SIG-M5 treated with dmso at 0.1 percent for 504 hours (cell line): Measurements from ENCODE around the gene PHYKPL.
A peak's percentile ranks its signal among the peaks of the same experiment; 100 is the strongest.

Experiments used
- DNase-seq: peaks from one replicate; lab custom pipeline; 2025; ENCODE audit not compliant: unreplicated experiment; lab: John Stamatoyannopoulos, UW

The PHYKPL gene

DNA sequence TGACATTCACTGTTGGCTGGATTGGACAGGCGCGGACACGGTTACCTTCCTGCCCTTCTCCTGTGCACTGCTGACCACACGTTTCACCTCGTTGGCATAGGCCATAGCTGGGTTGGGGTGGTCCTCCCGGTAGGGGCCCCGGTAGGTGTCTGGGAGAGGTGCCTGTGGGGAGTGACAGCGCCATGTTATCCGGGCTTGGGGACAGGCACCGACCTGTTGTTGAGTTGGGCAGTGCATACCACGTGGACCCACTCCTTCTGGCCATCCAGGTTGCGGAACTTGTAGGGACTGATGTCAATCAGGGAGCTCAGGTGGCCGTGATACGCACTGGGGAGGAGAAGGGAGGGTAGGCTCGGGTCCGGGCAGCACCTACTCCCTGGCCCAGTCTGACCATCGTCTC is 8.2 kb downstream of the PHYKPL start:
- DNase-seq, result no peak

DNA sequence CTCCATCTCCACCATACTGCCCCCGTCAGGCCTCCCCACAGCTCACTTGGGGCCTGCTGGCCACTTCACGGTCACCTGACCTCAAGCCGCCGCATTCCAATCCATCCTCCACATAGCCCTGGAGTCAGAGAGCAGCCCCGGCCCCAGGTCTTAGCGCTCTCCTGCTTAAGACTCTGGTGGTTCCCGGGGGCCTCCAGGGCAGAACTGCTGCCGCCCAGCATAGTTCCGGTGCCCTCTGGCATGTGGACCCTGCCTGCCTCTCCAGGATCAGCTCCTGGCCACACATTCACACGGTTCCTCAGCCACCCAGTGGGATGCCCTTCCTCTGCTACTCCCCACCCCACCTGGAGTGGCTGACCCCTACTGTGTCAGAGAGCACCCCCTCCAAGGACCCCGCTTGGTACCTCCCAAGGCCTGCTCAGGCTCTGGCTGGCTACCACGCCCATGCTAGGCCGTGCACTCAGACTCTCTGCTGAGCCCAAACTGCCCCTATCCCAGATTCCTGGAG is 8.7 kb downstream of the PHYKPL start:
- no peak for DNase-seq

DNA sequence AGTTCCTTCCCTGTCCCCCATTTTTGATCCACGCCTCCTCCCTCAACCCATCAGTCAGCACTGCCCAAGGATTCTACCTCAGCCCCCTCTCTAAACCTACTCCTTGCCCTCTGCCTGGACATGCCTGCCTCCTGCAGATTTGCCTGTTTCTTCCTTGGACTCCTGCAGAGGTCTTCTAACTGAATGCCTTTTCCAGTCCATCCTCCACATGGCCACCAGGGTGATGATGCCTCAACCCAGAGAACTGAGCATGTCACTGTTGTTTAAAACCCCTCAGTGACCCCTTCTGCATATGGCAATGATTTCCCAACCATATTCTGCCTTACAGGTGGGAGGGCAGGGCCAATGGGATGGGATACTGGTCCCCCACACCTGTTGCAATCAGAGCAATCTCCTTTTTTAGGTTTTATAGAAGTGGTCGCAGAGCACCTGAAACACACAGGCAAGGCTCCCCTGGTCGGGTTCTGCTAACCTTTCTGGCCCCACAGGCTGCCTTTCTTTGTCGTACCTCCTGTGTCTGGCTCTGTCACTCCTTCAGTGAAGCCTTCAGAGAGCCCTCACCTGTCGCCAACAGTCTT is 9.3 kb downstream of the PHYKPL start:
- no peak for DNase-seq

DNA sequence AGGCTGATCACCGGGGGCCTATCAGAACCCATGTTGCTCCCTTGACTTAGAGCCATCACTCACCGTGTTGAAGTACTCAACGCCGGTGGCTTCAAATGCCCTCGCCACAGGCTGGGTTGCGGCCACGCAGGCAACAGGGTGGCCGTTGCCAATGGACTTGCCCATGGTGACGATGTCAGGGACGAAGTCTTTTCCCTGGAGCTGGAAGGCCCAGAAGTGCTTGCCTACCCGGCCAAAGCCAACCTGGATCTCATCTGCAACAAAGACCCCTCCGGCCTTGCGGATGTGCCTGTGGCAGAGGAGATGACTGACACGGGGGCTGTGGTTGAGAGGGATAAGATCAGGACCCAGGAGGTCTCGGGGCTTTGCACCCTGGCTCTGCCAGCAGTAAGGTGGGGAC is 10.3 kb downstream of the PHYKPL start:
- no peak for DNase-seq

DNA sequence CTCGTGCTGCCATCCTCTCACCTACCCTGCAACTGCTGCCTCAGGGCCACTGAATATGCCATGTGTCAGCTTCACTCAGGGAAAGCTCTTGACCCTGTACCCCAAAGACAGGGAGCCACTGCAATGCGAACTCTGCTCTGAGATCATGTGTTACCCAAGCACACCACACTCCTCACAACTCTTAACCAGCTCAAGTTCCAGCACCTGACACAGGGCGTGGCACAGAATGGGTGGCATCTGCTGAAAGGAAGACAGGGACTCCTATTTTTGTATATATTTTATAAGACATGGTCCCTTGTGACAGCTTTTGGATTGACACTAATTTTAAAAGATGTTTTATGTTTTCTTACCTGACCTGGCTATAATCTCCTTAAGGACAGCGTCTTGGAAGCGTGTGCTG is 10.7 kb downstream of the PHYKPL start:
- no peak for DNase-seq

DNA sequence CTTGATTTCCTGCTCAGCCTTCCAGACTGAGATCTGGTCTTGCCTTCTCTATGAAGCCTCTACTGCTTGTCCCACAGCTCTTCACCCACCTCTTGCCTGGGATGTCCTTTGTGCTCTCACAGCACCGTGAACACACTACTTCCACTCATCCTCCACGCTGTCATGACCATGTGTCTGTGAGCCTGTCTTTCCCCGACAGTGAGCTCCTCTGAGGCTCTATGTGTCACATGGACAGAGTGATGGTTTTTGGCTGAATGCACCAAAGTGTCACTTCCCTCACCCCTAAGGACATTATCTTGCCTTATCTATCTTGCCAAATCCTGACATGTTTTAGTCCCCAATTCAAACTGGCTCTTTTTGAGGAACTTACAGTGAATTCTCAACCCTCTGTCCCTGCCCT is 11.3 kb downstream of the PHYKPL start:
- peak; percentile 42 for DNase-seq

DNA sequence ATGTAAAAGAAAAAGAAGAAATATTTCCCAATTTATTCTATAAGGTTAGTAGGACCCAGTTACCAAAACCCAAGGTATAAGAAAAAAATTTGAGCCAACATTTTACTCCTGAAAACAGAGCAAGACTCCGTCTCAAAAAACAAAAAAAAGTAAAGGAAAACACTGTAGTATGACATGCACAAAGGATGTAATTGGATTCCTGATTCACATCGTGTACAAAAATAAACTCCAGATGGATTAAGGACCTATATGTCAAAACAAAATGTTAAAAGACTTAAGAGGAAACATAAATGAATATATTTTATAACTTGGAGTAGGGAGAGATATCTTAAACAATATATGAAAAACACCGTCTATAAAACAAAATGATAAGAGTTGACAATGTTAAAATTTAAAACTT is 13.8 kb downstream of the PHYKPL start:
- no peak for DNase-seq

DNA sequence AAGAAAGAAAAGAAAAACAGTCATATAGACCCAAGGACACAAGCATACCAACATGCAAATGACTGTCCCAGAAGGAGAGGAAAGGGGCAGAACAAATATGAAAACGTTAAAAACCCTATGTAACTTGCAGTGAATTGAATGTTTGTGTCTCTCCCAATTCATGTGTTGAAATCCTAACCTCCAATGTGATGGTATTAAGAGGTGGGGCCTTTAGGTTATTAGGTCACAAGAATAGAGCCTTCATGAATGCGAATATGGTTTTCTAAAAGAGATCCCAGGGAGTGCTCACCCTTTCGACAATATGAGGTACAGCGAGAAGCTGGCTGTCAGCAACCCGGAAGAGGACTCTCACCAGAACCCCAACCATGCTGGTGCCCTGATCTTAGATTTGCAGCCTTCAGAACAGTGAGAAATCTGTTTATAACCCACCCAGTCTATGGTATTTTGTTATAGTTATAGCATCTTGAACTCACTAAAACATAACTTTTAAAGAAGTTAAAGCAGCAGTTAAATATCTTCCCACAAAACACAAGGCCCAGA is 14.3 kb downstream of the PHYKPL start:
- no peak for DNase-seq

DNA sequence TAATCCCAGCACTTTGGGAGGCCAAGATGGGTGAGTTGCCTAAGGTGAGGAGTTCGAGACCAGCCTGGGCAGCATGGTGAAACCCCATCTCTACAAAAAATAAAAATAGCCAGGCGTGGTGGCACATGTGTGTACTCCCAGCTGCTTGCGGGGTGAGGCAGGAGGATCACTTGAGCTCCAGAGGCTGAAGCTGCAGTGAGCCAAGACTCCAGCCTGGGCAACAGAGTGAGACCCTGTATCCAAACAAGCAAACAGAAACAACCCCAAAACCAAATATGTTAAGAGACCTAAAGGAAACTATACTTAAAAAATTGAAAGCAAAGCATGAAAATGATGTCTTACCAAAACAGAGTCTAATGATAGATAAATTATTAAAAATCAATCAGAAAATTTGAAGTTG is 15.8 kb downstream of the PHYKPL start:
- no peak for DNase-seq

DNA sequence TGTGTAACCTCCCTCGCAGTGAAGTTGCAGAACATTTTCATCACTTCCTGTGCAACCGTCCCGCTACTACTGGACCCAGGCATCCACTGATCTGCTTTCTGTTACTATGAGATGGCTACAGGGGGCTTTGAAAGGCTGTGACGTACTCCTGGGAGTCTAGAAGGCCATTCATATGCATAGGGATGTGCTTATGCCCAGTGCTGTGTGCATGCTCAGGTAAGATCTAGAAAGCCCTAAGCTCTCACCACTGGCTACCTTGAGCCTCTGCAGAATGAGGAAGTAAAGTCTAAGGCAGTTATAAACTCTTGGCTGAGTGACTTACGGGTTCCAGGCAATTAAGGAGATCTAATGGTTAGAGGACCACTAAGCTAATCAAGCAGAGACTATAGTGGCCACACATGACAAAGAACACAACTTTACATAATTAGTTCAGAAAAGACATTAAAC is 16.5 kb downstream of the PHYKPL start:
- peak; percentile 36 for DNase-seq

DNA sequence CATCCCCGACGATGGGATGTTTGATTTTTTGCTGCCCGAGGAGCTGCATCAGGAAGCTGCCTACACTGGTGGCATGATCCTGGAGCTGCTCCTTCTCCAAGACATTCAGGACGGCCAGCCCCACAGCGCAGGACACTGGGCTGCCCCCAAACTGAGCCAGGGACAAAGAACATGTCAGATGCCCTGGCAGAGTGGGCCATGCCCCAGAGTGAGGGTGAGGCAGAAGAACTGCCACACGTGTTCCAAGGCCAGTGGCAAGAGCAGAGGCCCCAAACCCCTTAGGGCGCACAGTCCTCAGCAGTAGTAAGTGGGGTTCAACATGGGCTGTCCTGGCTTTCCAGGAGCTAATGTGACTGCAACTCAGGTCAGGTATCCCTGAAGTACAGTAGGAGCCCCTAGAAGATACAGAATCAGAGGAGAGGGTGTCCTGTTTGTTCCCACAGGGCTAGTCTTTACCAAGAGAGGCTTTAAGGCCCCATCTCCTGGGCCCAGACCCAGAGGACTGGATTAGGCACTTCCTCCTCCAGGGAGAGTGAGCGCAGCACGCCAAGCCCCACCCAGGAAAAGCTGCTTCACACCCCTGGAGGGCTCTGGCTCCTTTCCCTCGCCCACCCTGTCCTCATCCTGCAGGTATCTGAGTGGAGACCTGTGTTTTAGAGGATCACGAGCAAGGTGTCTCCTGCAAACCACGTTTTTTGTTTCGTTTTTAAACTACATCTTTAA is 17.2 kb downstream of the PHYKPL start:
- DNase-seq, result no peak

DNA sequence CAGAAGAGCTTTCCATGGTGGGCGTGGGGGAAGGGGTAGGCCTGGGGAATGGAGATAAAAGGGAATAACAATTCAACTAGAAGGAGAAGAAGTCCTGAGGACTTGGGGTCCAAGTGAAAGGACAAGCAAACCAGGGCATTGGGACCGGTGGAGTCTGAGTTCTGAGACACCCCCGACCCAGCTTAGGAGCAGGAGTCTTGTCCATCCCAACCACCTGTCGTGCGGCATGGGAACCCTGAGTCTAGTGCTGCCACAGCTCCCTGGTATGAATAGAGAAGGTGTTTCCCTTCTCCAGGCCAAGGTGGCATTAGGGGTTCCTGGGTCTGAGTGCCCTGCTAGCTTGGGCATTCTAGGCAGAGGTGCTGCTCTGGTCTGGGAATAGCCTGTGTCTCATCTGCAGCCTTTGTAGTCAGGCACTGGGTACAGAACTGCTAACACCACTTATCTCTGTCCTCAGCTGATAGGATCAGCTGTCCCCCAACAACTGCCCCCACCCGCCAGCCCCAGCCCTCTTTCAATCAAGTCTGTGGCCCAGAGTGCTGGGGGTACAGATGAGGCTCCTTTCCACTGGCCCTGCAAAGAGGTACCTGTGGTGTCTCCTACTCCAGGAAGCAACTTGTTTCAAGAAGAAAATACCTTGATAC is 18.3 kb downstream of the PHYKPL start:
- DNase-seq, result no peak

DNA sequence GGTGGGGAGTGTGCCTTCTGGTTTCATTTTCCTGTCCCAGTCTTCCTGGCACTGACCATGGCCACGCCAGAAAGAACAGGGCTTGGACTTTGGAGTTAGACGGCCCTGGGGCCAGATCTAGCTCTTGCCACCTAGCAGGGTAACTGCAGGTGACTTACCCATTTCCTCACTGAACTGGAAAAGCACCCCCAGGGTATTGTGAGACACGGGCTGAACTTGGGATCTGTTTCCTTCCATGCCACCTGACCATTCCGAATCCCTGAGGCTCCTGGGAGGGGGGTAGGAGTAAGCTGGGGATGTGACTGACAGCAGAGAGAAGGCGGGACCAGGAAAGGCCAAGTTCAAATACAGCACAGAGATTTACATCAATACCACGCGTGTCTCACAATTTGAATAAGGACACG is 18.9 kb downstream of the PHYKPL start:
- no peak for DNase-seq

DNA sequence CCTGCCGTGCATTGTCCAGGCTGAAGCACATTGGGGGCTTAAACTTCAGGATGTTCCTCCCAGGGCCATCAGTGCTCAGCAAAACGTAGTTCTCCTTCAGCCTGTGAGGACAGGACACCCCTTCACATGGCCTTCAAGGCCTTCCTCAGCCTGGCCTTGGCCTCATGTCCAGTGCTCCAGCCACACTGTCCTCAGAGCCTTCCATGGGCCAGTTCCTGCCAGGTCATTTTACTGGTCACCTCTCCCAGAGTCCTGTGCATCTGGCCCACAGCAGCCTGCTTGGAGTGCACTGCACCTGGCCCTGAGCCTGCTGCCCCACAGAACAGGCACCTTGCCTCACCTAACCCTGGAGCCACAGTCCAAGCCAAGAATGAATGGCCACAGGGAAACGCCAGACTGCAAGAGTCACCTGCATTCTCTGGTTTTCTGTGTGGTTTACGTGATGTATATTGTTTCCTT is 19.6 kb downstream of the PHYKPL start:
- no peak for DNase-seq

DNA sequence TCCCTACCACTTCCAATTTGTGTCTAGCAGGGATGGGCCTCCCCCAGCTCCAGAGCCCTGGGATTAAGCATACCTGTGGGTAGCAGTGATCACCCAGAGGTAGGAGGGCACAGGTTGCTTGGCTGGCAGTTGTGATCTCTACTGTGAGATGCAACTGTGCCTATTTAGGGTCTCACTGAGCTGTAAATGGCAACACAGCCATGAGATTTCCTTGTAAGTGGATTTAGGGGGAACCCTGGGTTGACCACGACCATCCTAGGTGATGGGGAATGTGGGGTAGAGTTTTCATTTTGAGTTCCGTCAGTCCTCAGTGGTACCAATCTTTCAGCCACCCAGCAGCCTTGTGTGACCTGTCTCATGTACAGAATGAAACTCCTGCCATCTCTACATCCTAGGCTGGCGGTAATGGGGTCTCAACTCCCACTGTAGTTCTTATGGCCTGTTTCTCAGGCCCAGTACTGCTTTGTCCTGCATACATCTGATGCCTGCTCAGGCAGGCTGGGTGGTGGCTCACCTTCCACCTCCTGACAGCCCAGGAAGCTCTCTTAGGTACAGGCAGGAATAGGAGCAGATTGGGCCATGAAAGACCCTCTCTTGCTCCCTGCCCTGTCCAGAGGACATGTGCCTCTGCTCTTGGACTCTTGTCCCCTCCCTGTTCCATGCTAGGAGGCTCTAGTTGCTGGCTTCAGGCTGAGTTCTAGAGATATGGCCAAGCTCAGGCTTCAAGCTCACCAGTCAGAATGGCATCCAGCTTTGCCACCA is 20.2 kb downstream of the PHYKPL start:
- no peak for DNase-seq

DNA sequence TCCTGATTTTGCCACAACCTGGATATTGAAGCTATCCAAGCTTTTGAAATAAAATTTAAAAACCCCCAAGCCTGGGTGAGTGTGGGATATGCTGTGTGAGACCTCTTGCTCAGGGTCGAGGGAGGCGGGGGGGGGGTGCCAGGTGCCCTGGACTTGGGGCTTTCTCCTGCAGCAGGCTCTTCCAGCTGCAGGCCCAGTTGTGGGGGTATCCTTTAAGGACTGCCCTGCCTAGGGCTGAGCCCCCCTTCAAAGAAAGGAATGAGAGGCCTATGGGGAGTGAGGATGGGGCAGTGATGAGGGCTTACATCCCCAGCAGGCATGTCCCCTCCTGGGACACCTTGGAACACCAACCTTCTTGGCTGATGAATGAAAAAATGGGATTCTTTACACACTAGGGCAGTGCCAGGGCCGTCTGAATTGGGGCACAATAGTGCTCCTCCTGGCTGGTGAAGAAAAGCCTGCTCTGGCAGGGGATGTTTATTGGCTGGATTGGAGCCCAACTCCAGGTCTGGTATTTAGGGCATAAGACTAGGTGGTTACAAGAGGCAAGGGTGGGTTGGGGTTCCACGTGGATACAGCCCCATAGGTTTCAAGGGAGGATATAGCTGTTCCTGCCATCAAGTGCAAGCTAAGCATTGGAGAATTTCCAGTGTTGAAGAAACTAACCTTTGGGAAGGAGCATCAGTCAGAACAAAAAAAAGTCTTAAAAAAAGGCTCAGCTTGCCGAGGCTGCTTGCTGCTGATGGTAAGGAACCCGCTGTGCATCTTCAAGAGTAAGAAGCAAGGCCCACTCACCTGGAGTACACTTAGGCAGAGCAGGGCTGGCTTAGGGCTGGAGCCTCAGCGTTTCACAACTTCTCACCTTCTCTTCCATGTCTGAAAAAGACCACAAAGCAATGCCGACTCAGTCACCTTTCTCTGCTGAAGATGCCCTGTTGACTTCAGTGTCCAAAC is 21.2 kb downstream of the PHYKPL start:
- DNase-seq, result no peak

DNA sequence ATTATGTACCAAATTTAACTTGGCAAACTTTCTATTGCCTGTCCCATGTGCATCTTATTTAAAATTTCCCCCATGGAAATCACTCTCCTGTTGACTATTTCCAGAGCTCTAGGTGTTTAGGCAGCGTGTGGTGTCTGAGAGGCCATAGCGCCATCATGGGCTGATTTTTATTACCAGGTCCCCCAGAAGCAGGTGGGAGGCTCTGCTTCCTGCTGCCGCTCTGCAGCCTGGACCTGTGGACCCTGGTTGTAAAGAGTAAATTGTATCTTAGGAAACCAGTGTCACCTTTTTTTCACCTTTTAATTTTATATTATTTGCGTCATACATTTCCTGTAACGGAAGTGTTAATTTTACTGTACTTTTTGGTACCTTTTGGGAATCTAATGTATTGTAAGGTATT is 21.9 kb downstream of the PHYKPL start:
- DNase-seq, result no peak

DNA sequence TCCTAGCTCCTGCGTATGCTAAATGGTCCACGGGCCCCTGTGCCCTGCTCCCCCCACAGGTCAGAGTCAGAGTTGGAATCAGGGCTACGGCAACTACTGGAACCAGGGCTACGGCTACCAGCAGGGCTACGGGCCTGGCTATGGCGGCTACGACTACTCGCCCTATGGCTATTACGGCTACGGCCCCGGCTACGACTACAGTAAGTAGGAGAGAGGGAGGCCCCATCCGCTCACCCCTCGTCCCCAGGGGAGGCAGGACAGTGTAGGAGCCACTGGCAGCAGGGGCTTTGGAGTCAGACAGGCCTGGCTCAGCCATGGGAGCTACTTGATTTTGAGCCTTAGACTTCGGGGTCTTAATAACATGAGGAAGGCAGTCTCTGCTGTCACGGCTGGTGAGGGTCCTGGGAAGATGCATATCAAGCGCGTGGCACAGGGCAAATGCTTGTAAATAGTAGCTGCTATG is 22.5 kb downstream of the PHYKPL start:
- DNase-seq, result no peak

DNA sequence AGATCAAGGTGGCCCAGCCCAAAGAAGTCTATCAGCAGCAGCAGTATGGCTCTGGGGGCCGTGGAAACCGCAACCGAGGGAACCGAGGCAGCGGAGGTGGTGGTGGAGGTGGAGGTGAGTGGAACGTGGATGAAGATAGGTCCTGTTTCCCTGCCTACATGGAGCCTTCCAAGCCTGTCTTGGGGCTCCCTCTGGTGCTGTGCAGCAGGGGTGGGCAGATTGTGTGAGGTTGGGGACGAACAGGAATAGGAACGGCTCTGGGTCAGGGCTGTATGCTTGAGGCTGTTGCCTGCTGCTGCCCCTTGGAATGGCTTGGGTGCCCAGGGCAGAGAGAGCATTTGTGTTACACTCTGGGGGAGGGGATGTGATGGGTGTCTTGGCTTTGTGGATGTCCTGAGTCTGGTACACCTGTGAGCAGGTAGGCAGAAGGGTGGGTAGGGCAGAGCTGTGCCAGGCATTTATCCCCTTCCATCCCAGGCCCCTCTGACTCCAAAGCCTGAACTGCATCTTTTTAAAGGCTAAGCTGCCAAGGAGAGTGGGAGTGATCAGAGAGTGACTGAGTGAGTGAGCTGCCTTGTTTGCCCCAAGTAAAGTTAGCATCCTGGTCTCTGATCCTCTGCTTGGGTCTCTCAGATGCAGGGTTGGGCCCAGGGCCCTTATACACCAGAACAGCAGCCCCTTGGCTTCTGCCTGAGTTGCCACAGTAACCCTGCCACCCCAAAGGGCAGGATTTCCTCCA is 23.1 kb downstream of the PHYKPL start:
- DNase-seq, result no peak
